Raji (cell line): ENCODE results near the gene MAPK8IP1.

Source experiments
- POLR2A ChIP-seq: IDR thresholded peaks from 2 replicates; pipeline ENCODE4 v1.6.1; 2011; ENCODE audit warnings: low read depth, low read length, control low read depth; ENCODE audit not compliant: insufficient read depth

The MAPK8IP1 gene

DNA sequence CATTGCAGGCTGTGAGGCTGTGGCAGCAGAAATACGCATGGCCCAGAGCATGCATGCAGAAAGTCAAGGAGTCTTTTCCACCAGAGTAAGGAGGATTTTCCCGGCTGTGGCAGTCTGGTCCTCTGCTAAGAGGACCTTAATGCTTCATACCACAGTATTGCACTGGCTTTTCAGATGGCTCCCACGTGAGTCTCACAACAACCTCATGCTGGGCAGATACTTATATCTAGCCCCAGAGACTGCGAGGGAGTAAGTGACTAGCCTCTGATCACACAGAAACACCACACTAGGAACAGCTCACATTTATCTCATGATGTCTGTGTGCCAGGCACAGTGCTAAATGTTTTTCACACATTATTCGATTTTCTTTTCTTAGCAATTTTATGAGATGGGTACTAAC is 30.1 kb upstream of the MAPK8IP1 start:
- TF ChIP-seq POLR2A = no peak

DNA sequence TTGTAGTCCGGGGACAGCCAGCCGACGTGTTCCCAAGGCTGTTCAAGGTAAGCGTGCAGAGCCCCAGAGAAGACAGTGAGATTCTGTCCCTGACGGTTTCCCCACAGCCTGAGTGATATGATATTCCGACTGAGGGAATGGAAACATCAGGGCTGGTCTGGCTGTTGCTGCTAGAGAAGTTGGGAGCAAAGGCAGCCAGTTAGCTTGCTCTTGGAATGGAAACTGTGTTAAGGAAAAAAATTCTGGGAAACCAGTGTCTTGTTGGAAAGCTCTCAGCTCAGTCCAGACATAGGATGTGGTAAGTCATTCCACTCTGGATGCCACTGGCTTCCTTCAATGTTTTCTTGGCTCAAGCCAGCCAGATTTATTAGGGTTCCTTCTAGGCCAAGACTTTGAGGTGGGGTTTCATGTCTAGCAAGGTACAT is 29.4 kb upstream of the MAPK8IP1 start:
- no peak for TF ChIP-seq POLR2A

- TF ChIP-seq POLR2A = no peak
Measured at GRCh38 chr11:45857961-45858474, 27.4 kb upstream of the MAPK8IP1 start.

DNA sequence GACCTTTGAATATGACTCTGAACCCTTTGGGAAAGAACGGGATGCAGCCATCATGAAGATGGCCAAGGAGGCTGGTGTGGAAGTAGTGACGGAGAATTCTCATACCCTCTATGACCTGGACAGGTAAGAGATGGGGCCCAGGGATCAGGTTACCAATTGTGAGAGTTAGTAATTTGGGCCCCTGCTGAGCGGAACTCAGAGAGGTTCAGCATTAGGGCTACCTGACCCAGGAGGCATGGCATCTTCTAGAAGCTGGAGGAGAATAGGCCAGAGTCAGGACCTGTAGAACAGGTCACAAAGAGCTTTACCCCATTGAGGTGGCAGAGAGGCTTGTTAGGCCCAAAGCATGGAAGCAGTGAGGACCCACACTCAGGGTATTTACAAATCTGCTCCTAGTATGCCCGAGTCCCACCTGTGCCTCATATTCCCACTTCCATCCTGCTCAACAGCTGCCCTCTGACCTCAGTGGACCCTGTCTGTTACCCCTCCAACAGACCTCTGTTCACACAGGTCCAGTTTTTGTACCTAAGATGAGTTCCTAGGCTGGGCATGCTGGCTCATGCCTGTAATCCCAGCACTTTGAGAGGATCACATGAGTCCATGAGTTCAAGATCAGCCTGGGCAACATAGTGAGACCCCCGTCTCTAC is 26.6 kb upstream of the MAPK8IP1 start:
- TF ChIP-seq POLR2A = no peak

GRCh38 chr11:45859661-45860140 is 25.8 kb upstream of the MAPK8IP1 start:
- TF ChIP-seq POLR2A = no peak

- no peak for TF ChIP-seq POLR2A
Measured at GRCh38 chr11:45860348-45860747, 25.1 kb upstream of the MAPK8IP1 start.

DNA sequence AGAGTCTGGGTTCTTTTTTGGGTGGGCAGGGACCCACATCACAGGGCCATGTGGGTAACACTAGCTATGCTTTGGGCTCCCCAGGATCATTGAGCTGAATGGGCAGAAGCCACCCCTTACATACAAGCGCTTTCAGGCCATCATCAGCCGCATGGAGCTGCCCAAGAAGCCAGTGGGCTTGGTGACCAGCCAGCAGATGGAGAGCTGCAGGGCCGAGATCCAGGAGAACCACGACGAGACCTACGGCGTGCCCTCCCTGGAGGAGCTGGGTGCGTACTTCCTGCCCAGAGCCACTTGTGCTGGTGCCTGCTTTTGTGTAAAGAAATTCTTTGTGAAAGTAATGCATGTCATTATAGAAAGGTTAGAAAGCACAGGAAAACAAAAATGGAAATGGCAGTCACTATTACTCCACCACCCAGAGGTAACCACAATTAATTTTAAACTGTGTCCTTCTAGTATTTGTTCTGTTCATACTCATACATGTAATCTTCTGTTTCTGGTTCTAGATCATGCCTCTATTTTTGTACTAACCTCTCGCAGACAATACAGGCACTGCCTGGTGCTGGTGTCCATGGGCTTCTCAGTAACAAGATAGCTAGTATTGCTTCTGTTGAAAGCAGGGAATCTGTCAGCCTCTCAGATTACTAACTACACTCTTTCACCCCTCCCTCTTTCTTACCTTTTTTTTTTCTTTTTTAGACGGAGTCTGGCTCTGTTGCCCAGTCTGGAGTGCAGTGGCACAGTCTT is 24.5 kb upstream of the MAPK8IP1 start:
- no peak for TF ChIP-seq POLR2A

DNA sequence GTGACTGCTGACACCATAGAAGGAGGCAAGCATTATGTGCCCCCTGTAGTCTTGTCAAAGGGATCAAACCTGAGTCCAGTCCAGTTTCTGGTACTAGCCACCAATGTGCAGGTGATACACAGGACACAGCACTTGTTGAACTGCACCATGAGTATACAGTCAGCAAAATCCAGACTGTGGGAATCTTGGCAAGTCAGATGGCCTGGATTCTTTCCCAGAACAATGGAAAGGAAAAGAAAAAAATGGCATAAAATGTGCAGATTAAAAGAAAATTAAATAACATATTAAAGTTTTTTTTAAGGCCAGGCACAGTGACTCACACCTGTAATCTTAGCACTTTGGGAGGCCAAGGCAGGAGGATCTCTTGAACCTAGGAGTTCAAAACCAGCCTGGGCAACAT is 21.4 kb upstream of the MAPK8IP1 start:
- no peak for TF ChIP-seq POLR2A

DNA sequence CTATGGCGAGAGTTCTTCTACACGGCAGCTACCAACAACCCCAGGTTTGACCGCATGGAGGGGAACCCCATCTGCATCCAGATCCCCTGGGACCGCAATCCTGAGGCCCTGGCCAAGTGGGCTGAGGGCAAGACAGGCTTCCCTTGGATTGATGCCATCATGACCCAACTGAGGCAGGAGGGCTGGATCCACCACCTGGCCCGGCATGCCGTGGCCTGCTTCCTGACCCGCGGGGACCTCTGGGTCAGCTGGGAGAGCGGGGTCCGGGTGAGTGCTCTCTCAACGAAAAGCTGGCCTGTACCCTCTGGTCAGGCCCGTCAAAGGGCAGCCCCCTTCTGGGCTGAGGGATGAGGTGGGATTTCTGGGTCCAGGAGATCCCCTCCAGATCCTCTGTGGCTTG is 15.9 kb upstream of the MAPK8IP1 start:
- TF ChIP-seq POLR2A = no peak

DNA sequence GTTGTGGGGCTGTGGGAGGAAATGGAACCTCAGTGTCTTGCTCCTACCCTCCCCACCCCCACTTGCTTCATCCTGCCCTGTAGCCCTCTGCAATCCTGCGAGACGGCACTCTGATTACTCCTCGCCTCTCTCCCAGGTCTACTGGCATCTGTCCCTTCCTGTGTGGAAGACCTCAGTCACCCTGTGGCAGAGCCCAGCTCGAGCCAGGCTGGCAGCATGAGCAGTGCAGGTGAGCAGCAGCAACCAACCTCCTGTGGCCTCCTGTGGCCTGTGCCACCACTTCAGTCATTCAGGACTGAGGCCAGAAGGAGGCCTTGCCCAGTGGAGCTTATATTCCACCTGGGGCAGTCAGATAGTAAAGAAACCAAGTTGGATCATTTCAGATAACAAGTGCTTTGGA is 14.7 kb upstream of the MAPK8IP1 start:
- no peak for TF ChIP-seq POLR2A

- no peak for TF ChIP-seq POLR2A
Measured at GRCh38 chr11:45871638-45872037, 13.8 kb upstream of the MAPK8IP1 start.

GRCh38 chr11:45872651-45873356 is 12.6 kb upstream of the MAPK8IP1 start:
- TF ChIP-seq POLR2A = no peak

- TF ChIP-seq POLR2A = no peak
Measured at GRCh38 chr11:45876401-45876800, 9.1 kb upstream of the MAPK8IP1 start.

DNA sequence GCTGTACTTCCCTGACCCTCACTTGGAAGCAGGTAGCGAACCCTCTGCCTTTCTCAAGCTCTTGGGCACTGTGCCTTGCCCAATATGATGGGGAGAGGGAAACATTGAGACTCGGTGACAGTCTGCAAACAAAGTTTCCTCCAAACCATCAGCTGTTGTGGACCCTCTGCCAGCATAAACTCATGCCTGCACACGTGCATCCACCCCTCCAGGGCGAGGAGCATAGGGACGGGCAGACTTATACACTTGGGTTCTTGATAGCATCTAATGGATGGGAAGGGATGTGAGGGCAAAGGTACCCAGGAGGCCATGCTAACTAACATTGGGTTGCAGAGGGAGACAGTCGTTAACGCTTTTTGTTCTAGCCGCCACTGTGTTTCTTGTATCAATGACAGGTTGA is 8.2 kb upstream of the MAPK8IP1 start:
- no peak for TF ChIP-seq POLR2A

DNA sequence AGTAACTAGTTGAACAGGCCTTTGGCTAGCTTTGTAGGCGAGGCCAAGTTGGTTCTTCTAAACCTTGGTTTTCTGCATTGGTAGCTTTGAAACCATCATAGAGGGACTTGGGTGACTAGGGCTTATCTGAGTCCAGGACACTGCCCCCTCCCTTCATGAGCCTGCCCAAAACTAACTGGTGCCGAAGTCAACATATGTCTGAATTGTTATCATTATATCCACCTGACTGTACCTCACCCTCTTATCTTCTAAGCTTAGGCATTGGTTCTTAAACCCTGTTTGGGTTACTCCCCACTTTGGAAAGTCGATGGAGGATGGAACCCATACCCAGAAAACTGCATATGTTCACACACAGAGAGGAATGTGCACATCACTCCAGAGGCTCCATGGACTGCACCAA is 7.6 kb upstream of the MAPK8IP1 start:
- TF ChIP-seq POLR2A = no peak

GRCh38 chr11:45879803-45880686 is 5.4 kb upstream of the MAPK8IP1 start:
- no peak for TF ChIP-seq POLR2A
